Epithelial cell of esophagus (primary cell): ENCODE data around the gene SMNDC1.

ENCODE experiments used
- DNase-seq: peaks from one replicate; pipeline ENCODE4 v3.0.0; 2010; ENCODE audit warnings: low read depth
- H3K4me3 ChIP-seq: 2 replicates; pipeline ENCODE4 v1.5.1; 2011; ENCODE audit warnings: mild to moderate bottlenecking, low read length, control low read depth
- TF ChIP-seq, protein P1 (sequence below): IDR thresholded peaks from 2 replicates; pipeline ENCODE4 v1.5.1; 2011; ENCODE audit warnings: low read depth, mild to moderate bottlenecking, low read length, control low read depth, inconsistent platforms; ENCODE audit not compliant: insufficient read depth; ENCODE audit errors: missing control alignments

The SMNDC1 gene

DNA sequence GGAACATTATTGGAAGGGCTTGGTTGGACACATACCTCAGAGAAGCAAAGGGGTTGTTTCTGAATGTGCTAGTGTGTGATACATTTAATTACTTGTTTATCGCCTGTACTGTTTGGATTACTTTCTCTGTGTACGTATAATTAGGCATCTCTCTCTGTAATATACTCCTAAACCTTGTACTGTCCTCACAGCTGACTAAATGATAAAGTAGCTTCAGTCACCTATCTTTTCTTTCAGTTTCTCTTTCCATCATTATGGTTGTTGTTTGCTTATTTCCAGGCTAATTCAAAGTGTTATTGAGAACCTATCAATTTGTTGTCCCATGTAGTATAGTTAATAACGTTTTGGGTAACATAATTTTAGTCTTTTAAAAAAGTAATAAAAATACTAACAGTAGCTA, 63.3 kb downstream of the SMNDC1 start:
- no peak for DNase-seq
- no peak overlapping the region for H3K4me3 ChIP-seq
- TF ChIP-seq, protein P1, sequence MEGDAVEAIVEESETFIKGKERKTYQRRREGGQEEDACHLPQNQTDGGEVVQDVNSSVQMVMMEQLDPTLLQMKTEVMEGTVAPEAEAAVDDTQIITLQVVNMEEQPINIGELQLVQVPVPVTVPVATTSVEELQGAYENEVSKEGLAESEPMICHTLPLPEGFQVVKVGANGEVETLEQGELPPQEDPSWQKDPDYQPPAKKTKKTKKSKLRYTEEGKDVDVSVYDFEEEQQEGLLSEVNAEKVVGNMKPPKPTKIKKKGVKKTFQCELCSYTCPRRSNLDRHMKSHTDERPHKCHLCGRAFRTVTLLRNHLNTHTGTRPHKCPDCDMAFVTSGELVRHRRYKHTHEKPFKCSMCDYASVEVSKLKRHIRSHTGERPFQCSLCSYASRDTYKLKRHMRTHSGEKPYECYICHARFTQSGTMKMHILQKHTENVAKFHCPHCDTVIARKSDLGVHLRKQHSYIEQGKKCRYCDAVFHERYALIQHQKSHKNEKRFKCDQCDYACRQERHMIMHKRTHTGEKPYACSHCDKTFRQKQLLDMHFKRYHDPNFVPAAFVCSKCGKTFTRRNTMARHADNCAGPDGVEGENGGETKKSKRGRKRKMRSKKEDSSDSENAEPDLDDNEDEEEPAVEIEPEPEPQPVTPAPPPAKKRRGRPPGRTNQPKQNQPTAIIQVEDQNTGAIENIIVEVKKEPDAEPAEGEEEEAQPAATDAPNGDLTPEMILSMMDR: no peak
